ENCODE measurements around the gene MED25. TPM values are rescaled to one million over a fixed set of nuclear protein-coding genes. Genes with fewer than 3 reads are reported as not detected.

MED25 gene
- total and polyA plus RNA-seq, 2 of the 8 experiments (the other 6 are each of a cell fraction or from before 2014, with no cell fraction given): 21.6 to 71.4 TPM

GRCh38 chr19:49880162-49880869, 62.2 kb downstream of the MED25 start:
- Histone ChIP-seq H3K79me1 (ENCODE audit: low read depth, low read length) (peaks cover 12% of the 10 kb centered on the region), H4K5ac (ENCODE audit: insufficient read length, low read depth, low read length) (no peak overlapping the region), H3K23me2 (ENCODE audit: low read depth, low read length) (peaks cover 16% of the 10 kb centered on the region), H3K4me2 (ENCODE audit: insufficient read depth in 1 of 2, low read depth in 2 of 2, low read length in 2 of 2) (no peak overlapping the region), H3K14ac (ENCODE audit: insufficient read length) (no peak overlapping the region), H3K23ac (ENCODE audit: insufficient read length) (no peak overlapping the region), H3K9ac (replicated peaks in 1 of 4; ENCODE audit: extremely low read depth in 1 of 4, low read depth in 3 of 4, low read length in 3 of 4) (no peak overlapping the region), H4K91ac (replicated peaks; ENCODE audit: insufficient read length, low read length) (no peak overlapping the region), H2BK12ac (ENCODE audit: low read depth, low read length) (no peak overlapping the region), H2BK15ac (ENCODE audit: low read length) (no peak overlapping the region), H2BK120ac (replicated peaks; ENCODE audit: low read depth, low read length) (no peak overlapping the region), H4K20me1 (replicated peaks in 1 of 2; ENCODE audit: control insufficient read depth in 1 of 2, insufficient read depth in 2 of 2, low read length in 2 of 2) (peaks cover 10 to 18% of the 10 kb centered on the region in 2 experiments), H3K56ac (replicated peaks; ENCODE audit: insufficient read length, low read depth, low read length) (no peak overlapping the region), H3K36me3 (ENCODE audit: control insufficient read depth in 2 of 4, insufficient read depth in 4 of 4, low read length in 3 of 4) (peaks cover 22 to 56% (median 47%) of the 10 kb centered on the region in 4 experiments), H3K9me3 (ENCODE audit: insufficient read depth in 2 of 2, low read depth in 1 of 2, low read length in 1 of 2) (no peaks in the 10 kb centered on the region), H4K8ac (ENCODE audit: extremely low read depth, insufficient read depth, low read length) (peak overlapping the region; percentile 7), H3K27ac (ENCODE audit: low read depth, low read length) (no peak overlapping the region), H2BK20ac (ENCODE audit: low read length) (no peak overlapping the region), H2AK5ac (ENCODE audit: low read depth, low read length) (no peak overlapping the region), H2AFZ (ENCODE audit: low read length) (no peak overlapping the region), H3K4me1 (replicated peaks in 1 of 4; ENCODE audit: control insufficient read depth in 3 of 4, insufficient read depth in 4 of 4, low read length in 3 of 4) (peaks cover 0 to 10% (median 6%) of the 10 kb centered on the region in 4 experiments; a peak in 6 of 7 replicates), H3K79me2 (ENCODE audit: control insufficient read depth in 1 of 2, insufficient read depth in 2 of 2, low read length in 2 of 2) (peaks cover 0 to 19% of the 10 kb centered on the region in 2 experiments; a peak in 2 of 4 replicates), H3K18ac (ENCODE audit: extremely low read depth, low read length) (no peak overlapping the region), H3K27me3 (replicated peaks in 1 of 4; ENCODE audit: control insufficient read depth in 3 of 4, extremely low read depth in 1 of 4, insufficient read depth in 3 of 4, low read length in 3 of 4) (no peaks in the 10 kb centered on the region), H3K4me3 (ENCODE audit: extremely low read depth in 1 of 4, insufficient read depth in 2 of 4, low read depth in 3 of 4, low read length in 4 of 4) (no peak overlapping the region), H2BK5ac (ENCODE audit: low read depth, low read length) (no peak overlapping the region; the same call in 1 of the 2 replicates), H3K4ac (replicated peaks; ENCODE audit: insufficient read length, low read depth, low read length) (no peak overlapping the region)
- POLR2A ChIA-PET (ENCODE audit: partially characterized antibody): interaction anchor here (0.6 to 6.2 kb wide), 8 partner anchors 8 to 440 kb away, joined by 3 to 76 read pairs (median 3); partner anchors contain the start of gene PNKP
- CTCF ChIA-PET (ENCODE audit: partially characterized antibody): interaction anchor here (1.1 to 2.0 kb wide), 4 partner anchors 9 to 191 kb away, joined by 3 to 5 read pairs (median 3); partner anchors contain the start of gene ADM5
- no peak for FAIRE-seq
- WGBS, 2 experiments (ENCODE audit: extremely low coverage in 1 of 2, insufficient coverage in 1 of 2, insufficient read length in 1 of 2, insufficient replicate concordance in 2 of 2, low coverage in 1 of 2, low lambda C conversion rate in 2 of 2, missing lambda C conversion rate in 1 of 2): 94% methylated on average over 10 of the region's 10 CpGs; no CpG with 5 or more reads in 1 of the 2 experiments
- DNase-seq (ENCODE audit: low read depth in 1 of 2, low spot score in 2 of 2): no peak
- TF ChIP-seq CTBP2 (IDR thresholded peaks at IDR 0.05; ENCODE audit: borderline replicate concordance, insufficient read depth, insufficient read length, low read length) (no peak), CBX8 (IDR thresholded peaks at IDR 0.05; ENCODE audit: borderline replicate concordance, low read depth, low read length) (no peak), BRCA1 (IDR thresholded peaks at IDR 0.05; ENCODE audit: low read depth, low read length) (no peak)
